Coronary artery (tissue), 2 donors: ENCODE measurements around the gene TSPAN14.

Experiments
- DNase-seq: peaks from one replicate; pipeline ENCODE4 v3.0.0-alpha.2; 2017; ENCODE audit warnings: low spot score
- H3K27ac ChIP-seq, 2 donors: fragments of 200-600 bp; sonication (generic); one replicate each; pipeline ENCODE4 v1.5.1; 2016 to 2019
- H3K4me3 ChIP-seq: fragments of 200-600 bp; sonication (generic); 2 replicates; pipeline ENCODE4 v1.5.1; 2016; ENCODE audit warnings: mild to moderate bottlenecking, moderate library complexity
- CTCF ChIP-seq: fragments of 200-600 bp; sonication (generic); IDR thresholded peaks from one replicate; pipeline ENCODE4 v1.5.1; 2019; ENCODE audit warnings: antibody characterized with exemption

The TSPAN14 gene

GRCh38 chr10:80537086-80537735, 83.1 kb downstream of the TSPAN14 start:
- Histone ChIP-seq H3K27ac (no peak overlapping the region), H3K4me3 (no peak overlapping the region)
- peak; percentile 22 for DNase-seq
- no peak for TF ChIP-seq CTCF

GRCh38 chr10:80537736-80538480, 83.8 kb downstream of the TSPAN14 start, which contains the start of gene SH2D4B:
Gene SH2D4B (plus strand): TSS chr10:80537902. CDS start chr10:80538332, 430 bp downstream.
- no peak within 1 kb of the TSS for H3K27ac ChIP-seq
- no peak for TF ChIP-seq CTCF
- H3K4me3 ChIP-seq: no peak within 1 kb of the TSS
- peak; percentile 52 for DNase-seq

GRCh38 chr10:80538481-80539185, 84.5 kb downstream of the TSPAN14 start:
- Histone ChIP-seq H3K27ac (no peak overlapping the region), H3K4me3 (no peak overlapping the region)
- DNase-seq: peak; percentile 68
- no peak for TF ChIP-seq CTCF

- peak; percentile 67 for DNase-seq
- no peak for TF ChIP-seq CTCF
- H3K4me3 ChIP-seq: no peak overlapping the region
- no peak overlapping the region for H3K27ac ChIP-seq
Observed at GRCh38 chr10:80539421-80540031, 85.4 kb downstream of the TSPAN14 start.

- DNase-seq: no peak
- Histone ChIP-seq H3K27ac (no peak overlapping the region), H3K4me3 (no peak overlapping the region)
- no peak for TF ChIP-seq CTCF
Observed at GRCh38 chr10:80540136-80540535, 86.0 kb downstream of the TSPAN14 start.

GRCh38 chr10:80540618-80540980, 86.5 kb downstream of the TSPAN14 start:
- no peak for DNase-seq
- no peak for TF ChIP-seq CTCF
- H3K27ac ChIP-seq: no peak overlapping the region
- no peak overlapping the region for H3K4me3 ChIP-seq
